GM21360 (cell line): Measurements from ENCODE around the gene SPTBN1.
"Not testable (repeated sequence)": the region's sequence is repeated elsewhere in the genome, so short reads cannot be mapped to it uniquely, and the experiment has no call there.

Experiments used
- ATAC-seq: cut with Tn5 transposase; IDR thresholded peaks from one replicate; pipeline ENCODE4 v1.9.1; 2021; ENCODE audit warnings: mild to moderate bottlenecking, moderate library complexity; ENCODE audit not compliant: unreplicated experiment

SPTBN1 gene

DNA sequence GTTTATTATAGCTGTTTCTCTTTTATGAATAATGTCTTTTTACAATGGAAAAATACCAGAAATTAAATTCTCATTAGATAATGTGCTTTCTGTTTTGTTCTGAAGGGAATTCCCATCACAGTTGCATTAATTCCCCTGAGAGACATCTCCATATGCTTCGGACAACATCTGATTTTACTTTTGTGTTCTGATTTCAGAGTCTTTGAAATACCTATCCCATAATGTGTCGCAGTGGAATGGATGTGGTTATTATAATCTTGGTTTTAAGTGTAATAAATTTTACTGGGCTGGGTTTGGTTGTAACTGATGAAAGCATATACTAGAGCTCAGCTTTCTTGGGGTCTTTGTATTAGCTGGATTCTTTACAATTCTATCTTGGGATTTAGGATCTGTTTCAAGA, 12.5 kb downstream of the SPTBN1 start:
- ATAC-seq, result no peak

- no peak for ATAC-seq
Measured at GRCh38 chr2:54469484-54470053, 13.4 kb downstream of the SPTBN1 start.

GRCh38 chr2:54470266-54470938, 14.3 kb downstream of the SPTBN1 start:
- ATAC-seq, result no peak

DNA sequence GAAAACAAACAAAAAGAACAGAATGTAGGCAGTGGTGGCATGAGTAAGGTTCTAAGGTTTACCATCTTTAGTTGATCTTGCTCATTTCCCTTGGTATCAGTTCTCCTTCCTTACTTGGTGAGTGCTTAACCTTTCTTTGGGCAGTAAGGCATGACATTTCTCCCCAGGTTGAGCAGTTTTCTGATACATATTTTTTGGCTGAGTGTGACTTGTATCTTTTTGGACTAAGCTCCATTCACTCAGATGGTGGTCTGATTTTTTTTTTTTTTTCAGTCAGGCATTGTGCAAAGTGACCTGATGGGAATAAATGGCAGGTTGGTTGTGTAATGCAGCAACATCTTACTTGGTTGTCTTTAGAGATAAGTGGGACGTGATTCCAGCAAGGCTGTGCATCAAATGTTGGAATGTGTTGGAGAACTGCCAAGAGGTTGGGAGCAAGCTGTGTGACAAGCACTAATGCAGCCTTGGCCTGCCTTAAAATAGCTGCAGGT, 15.1 kb downstream of the SPTBN1 start:
- ATAC-seq, result peak; percentile 87

- no peak for ATAC-seq
Measured at GRCh38 chr2:54473851-54474250, 17.7 kb downstream of the SPTBN1 start.

- no peak for ATAC-seq
Measured at GRCh38 chr2:54475285-54475684, 19.2 kb downstream of the SPTBN1 start.

- ATAC-seq, result no peak
Measured at GRCh38 chr2:54475919-54476318, 19.8 kb downstream of the SPTBN1 start.

DNA sequence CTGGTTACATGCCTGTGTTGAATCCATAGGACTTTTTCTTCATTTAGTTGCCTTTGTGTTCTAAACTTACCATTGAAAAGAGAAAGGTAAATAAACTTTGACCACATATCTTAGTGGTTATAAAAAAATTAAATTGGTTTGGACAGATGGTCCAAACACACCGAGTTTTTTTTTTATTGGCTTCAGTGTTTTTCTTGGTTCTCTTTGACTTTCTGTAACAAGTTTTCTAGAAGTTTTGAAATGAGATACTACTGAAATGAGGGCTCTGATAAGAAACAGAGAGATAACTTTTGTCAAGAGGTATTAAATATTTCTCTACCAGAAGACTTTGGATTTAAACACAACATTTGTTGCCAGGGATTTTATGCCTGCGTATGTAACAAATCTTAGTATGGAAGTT, 20.7 kb downstream of the SPTBN1 start:
- ATAC-seq, result no peak

DNA sequence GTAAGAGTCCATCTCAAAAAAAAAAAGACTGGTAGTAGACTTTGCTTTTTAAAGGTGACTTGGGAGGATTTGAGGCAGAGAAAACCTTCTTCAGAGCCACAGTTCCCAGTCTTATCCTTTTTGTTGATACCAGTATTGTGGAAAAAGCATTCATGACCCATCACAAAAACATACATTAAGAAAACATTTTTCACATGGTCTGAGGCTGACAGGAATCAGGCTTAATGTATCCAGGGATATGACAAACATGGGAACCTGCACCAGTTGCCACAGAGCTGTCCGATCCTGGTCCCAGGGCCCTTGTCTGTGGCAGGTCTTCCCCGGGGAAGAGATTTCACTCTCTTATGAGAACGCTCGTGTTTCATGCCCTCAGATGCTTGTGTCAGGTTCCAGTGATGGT, 21.8 kb downstream of the SPTBN1 start:
- ATAC-seq, result no peak

- no peak for ATAC-seq
Measured at GRCh38 chr2:54478899-54479298, 22.8 kb downstream of the SPTBN1 start.

- ATAC-seq, result no peak
Measured at GRCh38 chr2:54479424-54479823, 23.3 kb downstream of the SPTBN1 start.

- no peak for ATAC-seq
Measured at GRCh38 chr2:54480025-54480424, 23.9 kb downstream of the SPTBN1 start.

DNA sequence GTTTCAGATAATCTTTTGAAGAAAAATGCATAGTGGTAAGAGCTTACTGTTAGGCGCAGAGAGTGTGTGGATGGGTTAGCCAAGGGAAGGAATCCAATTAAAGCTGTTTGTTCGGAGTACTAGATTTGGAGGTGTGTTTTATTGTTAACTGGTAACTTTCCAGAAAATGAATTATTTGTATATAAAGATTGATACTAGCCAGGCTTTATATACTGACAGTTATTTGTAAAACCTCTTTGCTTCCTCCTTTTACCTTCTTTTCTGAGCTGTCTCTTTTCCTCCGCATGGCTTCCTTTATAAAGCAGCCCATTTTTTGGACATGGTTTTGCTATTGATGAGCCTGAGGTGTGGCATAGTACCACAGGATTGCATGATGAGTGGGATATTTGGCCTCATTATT, 25.6 kb downstream of the SPTBN1 start:
- ATAC-seq, result no peak

GRCh38 chr2:54482715-54483114, 26.6 kb downstream of the SPTBN1 start:
- ATAC-seq, result no peak

- ATAC-seq, result no peak
Measured at GRCh38 chr2:54483426-54483825, 27.3 kb downstream of the SPTBN1 start.

DNA sequence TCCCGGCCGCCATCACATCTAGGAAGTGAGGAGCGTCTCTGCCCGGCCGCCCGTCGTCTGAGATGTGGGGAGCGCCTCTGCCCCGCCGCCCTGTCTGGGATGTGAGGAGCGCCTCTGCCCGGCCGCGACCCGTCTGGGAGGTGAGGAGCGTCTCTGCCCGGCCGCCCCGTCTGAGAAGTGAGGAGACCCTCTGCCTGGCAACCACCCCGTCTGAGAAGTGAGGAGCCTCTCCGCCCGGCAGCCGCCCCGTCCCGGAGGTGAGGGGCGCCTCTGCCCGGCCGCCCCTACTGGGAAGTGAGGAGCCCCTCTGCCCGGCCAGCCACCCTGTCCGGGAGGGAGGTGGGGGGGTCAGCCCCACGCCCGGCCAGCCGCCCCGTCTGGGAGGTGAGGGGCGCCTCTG, 29.6 kb downstream of the SPTBN1 start:
- not testable (repeated sequence) for ATAC-seq

DNA sequence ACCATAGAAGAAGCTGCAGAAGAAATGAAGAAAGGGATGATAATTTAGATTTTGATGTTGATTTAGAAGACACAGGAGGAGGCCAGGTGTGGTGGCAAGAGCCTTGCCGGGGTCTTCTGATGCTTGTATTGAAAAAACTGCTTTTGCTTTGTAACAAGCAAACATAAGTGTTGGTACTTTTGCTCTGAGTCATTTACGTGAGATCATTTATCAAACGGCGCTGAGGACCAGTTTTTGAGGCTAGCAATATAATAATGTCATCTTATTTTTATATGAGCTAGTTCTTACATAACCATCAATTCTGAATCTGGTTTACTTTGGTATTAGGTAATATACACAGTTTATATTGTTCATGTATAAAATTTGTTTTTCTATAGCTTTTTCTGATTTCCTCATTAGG, 30.6 kb downstream of the SPTBN1 start:
- no peak for ATAC-seq

GRCh38 chr2:54490863-54491262, 34.7 kb downstream of the SPTBN1 start:
- ATAC-seq, result no peak

DNA sequence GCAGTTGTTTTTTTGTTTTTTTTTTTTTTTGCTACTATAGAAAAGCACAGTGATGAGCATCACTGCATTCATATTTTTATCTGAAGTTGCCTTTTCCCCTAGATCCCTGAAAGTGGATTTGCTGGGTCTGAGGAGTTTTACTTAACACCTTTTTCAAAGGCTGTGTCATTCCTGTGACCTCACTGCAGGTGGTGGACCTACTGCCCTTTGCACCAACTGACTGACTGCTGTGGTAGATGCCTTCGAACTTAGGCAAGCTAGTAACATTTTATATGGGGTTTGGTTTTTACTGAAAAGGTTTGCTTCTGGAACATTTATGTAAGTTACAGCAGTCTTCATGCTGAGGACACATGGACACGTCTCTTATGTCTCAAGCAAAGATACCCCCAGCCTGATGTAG, 36.2 kb downstream of the SPTBN1 start:
- no peak for ATAC-seq

- no peak for ATAC-seq
Measured at GRCh38 chr2:54494087-54494486, 38.0 kb downstream of the SPTBN1 start.

GRCh38 chr2:54496920-54497319, 40.8 kb downstream of the SPTBN1 start:
- no peak for ATAC-seq

DNA sequence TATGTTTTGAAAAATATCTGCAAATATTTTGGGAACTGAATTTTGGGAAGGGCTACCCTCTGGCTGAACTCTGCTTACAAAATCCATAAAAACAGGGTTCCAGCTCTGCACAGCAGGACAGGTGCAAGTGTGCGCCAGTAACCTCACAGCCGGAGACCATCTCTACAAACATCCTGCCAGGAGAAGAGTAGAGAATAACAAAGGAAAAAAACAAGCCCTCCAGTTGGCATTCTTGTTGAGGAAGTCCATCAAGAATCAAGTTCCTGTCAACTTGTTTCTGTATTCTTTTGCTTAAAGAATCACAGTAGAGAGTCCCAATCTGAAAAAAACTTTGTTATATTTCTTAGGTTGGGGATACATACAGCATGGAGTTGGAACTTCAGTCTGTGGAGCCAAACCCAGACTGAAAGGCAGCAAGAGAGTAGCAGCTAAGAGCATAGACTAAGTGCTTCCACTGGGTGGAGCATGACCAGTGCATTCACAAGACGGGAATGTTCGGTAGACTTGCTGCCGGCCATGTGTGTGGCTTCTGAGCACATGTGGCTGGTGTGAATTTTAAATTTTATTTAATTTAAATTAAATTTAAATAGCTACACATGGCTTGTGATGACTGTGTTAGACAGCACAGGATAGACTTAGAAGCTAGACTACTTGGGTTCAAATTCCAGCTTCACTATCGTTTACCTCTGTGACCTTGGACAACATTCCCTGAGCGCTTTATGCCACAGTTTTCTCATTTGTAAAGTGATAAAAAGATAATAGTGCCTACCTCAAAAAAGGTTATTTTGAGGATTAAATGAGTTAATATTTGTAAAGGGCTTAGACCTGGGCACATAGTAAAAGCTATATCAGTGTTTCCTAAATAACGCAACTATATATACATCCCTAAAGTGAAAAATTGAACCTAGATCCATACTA, 41.9 kb downstream of the SPTBN1 start:
- ATAC-seq, result no peak
